Liver (tissue), 3 donors: ENCODE data around the gene ARL4A.

Experiments
- CTCF ChIP-seq: fragments of 150-350 bp; IDR thresholded peaks from 2 replicates; pipeline ENCODE4 v1.5.1; 2017; ENCODE audit warnings: improper control_type of control experiment, low read depth, low read length; ENCODE audit not compliant: missing input control
- EGR1 ChIP-seq, 2 donors: IDR thresholded peaks; 2 replicates each; pipeline ENCODE4 v1.6.1; 2016 to 2018; ENCODE audit warnings: antibody characterized with exemption in 2 of 2, low read depth in 2 of 2
- FOXA1 ChIP-seq: IDR thresholded peaks from 2 replicates; pipeline ENCODE4 v1.6.1; 2016; ENCODE audit warnings: antibody characterized with exemption
- HNF4G ChIP-seq: IDR thresholded peaks from 2 replicates; pipeline ENCODE4 v1.6.1; 2016; ENCODE audit warnings: antibody characterized with exemption
- MAX ChIP-seq: IDR thresholded peaks from 2 replicates; pipeline ENCODE4 v1.6.1; 2016; ENCODE audit warnings: antibody characterized with exemption
- REST ChIP-seq: IDR thresholded peaks from 2 replicates; pipeline ENCODE4 v1.6.1; 2016; ENCODE audit warnings: antibody characterized with exemption, mild to moderate bottlenecking
- YY1 ChIP-seq: IDR thresholded peaks from 2 replicates; pipeline ENCODE4 v1.6.1; 2016; ENCODE audit warnings: antibody characterized with exemption, mild to moderate bottlenecking
- ZBTB33 ChIP-seq: IDR thresholded peaks from 2 replicates; pipeline ENCODE4 v1.6.1; 2016; ENCODE audit warnings: antibody characterized with exemption
- donor health status: healthy.
- donor health status: healthy.

GRCh38 chr7:12709726-12710502 is 22.5 kb downstream of the ARL4A start:
- TF ChIP-seq REST (no peak), MAX (no peak), CTCF (no peak), YY1 (no peak), ZBTB33 (no peak), HNF4G (no peak), FOXA1 (no peak), EGR1 (IDR thresholded peaks at IDR 0.05; ENCODE audit: low read depth in 2 of 2) (no peak)
